HEK293T (cell line): ENCODE measurements around the gene C19orf85.

Experiments
- CTCF ChIA-PET: fragments of 350-600 bp; formaldehyde crosslinking; extraction: SDS; loops from one replicate; lab custom pipeline; 2021; ENCODE audit warnings: antibody characterized with exemption, inconsistent platforms; lab: Yijun Ruan, JAX
- POLR2A ChIA-PET: fragments of 350-600 bp; formaldehyde crosslinking; extraction: SDS; loops from one replicate; lab custom pipeline; 2020; ENCODE audit warnings: antibody characterized with exemption, inconsistent platforms; lab: Yijun Ruan, JAX
- DNase-seq: peaks from one replicate; pipeline ENCODE4 v3.0.0; 2012; ENCODE audit warnings: mixed read lengths; ENCODE audit errors: extremely low spot score
- ARNT ChIP-seq: fragments of 450-650 bp; IDR thresholded peaks from 2 replicates; pipeline ENCODE4 v1.6.1; 2017; ENCODE audit warnings: mild to moderate bottlenecking
- BHLHE40 ChIP-seq: fragments of 450-650 bp; IDR thresholded peaks from 2 replicates; pipeline ENCODE4 v1.6.1; 2016; ENCODE audit warnings: mild to moderate bottlenecking, moderate library complexity, borderline replicate concordance
- CTBP1 ChIP-seq: fragments of 450-650 bp; IDR thresholded peaks from 2 replicates; pipeline ENCODE4 v1.6.1; 2016; ENCODE audit warnings: borderline replicate concordance
- ELF4 ChIP-seq: fragments of 450-650 bp; IDR thresholded peaks from 2 replicates; pipeline ENCODE4 v1.6.1; 2017; ENCODE audit warnings: antibody characterized with exemption
- FOXA1 ChIP-seq: fragments of 450-650 bp; IDR thresholded peaks from 2 replicates; pipeline ENCODE4 v1.6.1; 2016; ENCODE audit warnings: mild to moderate bottlenecking
- FOXK2 ChIP-seq: fragments of 450-650 bp; IDR thresholded peaks from 2 replicates; pipeline ENCODE4 v1.6.1; 2016; ENCODE audit warnings: mild to moderate bottlenecking
- FOXM1 ChIP-seq: fragments of 450-650 bp; IDR thresholded peaks from 2 replicates; pipeline ENCODE4 v1.6.1; 2017; ENCODE audit warnings: mild to moderate bottlenecking, borderline replicate concordance
- HDGF ChIP-seq: fragments of 450-650 bp; IDR thresholded peaks from 2 replicates; pipeline ENCODE4 v1.6.1; 2017; ENCODE audit warnings: antibody characterized with exemption, borderline replicate concordance
- L3MBTL2 ChIP-seq: fragments of 450-650 bp; conservative IDR thresholded peaks from 2 replicates; pipeline ENCODE4 v1.6.1; 2016; ENCODE audit warnings: mild to moderate bottlenecking
- LEF1 ChIP-seq: fragments of 450-650 bp; IDR thresholded peaks from 2 replicates; pipeline ENCODE4 v1.6.1; 2017; ENCODE audit warnings: mild to moderate bottlenecking, borderline replicate concordance
- NFRKB ChIP-seq: fragments of 450-650 bp; IDR thresholded peaks from 2 replicates; pipeline ENCODE4 v1.6.1; 2016; ENCODE audit warnings: mild to moderate bottlenecking, moderate library complexity
- SP1 ChIP-seq: fragments of 450-650 bp; IDR thresholded peaks from 2 replicates; pipeline ENCODE4 v1.6.1; 2017
- SUZ12 ChIP-seq: fragments of 450-650 bp; IDR thresholded peaks from 2 replicates; pipeline ENCODE4 v1.6.1; 2016; ENCODE audit warnings: mild to moderate bottlenecking
- TARDBP ChIP-seq: fragments of 450-650 bp; IDR thresholded peaks from 2 replicates; pipeline ENCODE4 v1.6.1; 2016
- ZNF384 ChIP-seq: fragments of 450-650 bp; IDR thresholded peaks from 2 replicates; pipeline ENCODE4 v1.6.1; 2016
- TF ChIP-seq, protein P1 (sequence below): fragments of 450-650 bp; IDR thresholded peaks from 2 replicates; pipeline ENCODE4 v1.6.1; 2016

The C19orf85 gene

GRCh38 chr19:55476100-55476775 is 11.7 kb upstream of the C19orf85 start, which contains the start of gene ZNF628:
TSS of gene ZNF628 (plus strand) at chr19:55476617. CDS start at chr19:55479911, 3,294 bp downstream.
- ChIA-PET POLR2A (interaction anchor here (0.8 to 3.3 kb wide), 21 partner anchors 9 to 358 kb away, joined by 3 to 21 read pairs (median 5); partner anchors contain the start of genes FIZ1, ISOC2, NAT14 and PPP6R1), CTCF (interaction anchor here (0.6 to 2.8 kb wide), 4 partner anchors 8 to 225 kb away, joined by 4 to 23 read pairs (median 4); no protein-coding TSS in a partner anchor)
- TF ChIP-seq TARDBP = no peak
- no peak for TF ChIP-seq FOXK2
- TF ChIP-seq SP1 = no peak
- no peak for TF ChIP-seq LEF1
- peak; percentile 99 for TF ChIP-seq L3MBTL2
- no peak for TF ChIP-seq HDGF
- TF ChIP-seq ARNT = no peak
- TF ChIP-seq BHLHE40 = no peak
- peak; percentile 95 for DNase-seq

GRCh38 chr19:55474269-55475265 is 10.0 kb upstream of the C19orf85 start:
- no peak for TF ChIP-seq SUZ12
- TF ChIP-seq FOXA1 = no peak
- TF ChIP-seq ELF4 = no peak
- no peak for TF ChIP-seq L3MBTL2
- TF ChIP-seq NFRKB = no peak
- no peak for TF ChIP-seq ARNT
- TF ChIP-seq ZNF384 = no peak
- TF ChIP-seq, protein P1, sequence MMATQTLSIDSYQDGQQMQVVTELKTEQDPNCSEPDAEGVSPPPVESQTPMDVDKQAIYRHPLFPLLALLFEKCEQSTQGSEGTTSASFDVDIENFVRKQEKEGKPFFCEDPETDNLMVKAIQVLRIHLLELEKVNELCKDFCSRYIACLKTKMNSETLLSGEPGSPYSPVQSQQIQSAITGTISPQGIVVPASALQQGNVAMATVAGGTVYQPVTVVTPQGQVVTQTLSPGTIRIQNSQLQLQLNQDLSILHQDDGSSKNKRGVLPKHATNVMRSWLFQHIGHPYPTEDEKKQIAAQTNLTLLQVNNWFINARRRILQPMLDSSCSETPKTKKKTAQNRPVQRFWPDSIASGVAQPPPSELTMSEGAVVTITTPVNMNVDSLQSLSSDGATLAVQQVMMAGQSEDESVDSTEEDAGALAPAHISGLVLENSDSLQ = no peak
- no peak for TF ChIP-seq BHLHE40
- no peak for DNase-seq
- POLR2A ChIA-PET = interaction anchor here (1.4 to 3.3 kb wide), 3 partner anchors 13 to 180 kb away, joined by 3 to 11 read pairs (median 3); no protein-coding TSS in a partner anchor
- CTCF ChIA-PET = interaction anchor here (0.6 kb wide), 1 partner anchor 183 kb away, joined by 3 read pairs; no protein-coding TSS in a partner anchor

- CTCF ChIA-PET = no interaction called here
- no peak for DNase-seq
- TF ChIP-seq FOXA1 = no peak
- no peak for TF ChIP-seq SP1
- TF ChIP-seq NFRKB = no peak
- no peak for TF ChIP-seq ELF4
- TF ChIP-seq FOXK2 = no peak
- TF ChIP-seq SUZ12 = no peak
- TF ChIP-seq, protein P1 = no peak
- no peak for TF ChIP-seq TARDBP
- TF ChIP-seq BHLHE40 = no peak
- no peak for TF ChIP-seq L3MBTL2
- no peak for TF ChIP-seq CTBP1
- no peak for TF ChIP-seq ARNT
- no peak for TF ChIP-seq ZNF384
- TF ChIP-seq LEF1 = no peak
- no peak for TF ChIP-seq HDGF
- no peak for TF ChIP-seq FOXM1
- POLR2A ChIA-PET = interaction anchor here (1.4 to 1.5 kb wide), 2 partner anchors 14 to 181 kb away, joined by 3 read pairs; no protein-coding TSS in a partner anchor
These were observed 8.9 kb upstream of the C19orf85 start for GRCh38 chr19:55473225-55474012.

DNA sequence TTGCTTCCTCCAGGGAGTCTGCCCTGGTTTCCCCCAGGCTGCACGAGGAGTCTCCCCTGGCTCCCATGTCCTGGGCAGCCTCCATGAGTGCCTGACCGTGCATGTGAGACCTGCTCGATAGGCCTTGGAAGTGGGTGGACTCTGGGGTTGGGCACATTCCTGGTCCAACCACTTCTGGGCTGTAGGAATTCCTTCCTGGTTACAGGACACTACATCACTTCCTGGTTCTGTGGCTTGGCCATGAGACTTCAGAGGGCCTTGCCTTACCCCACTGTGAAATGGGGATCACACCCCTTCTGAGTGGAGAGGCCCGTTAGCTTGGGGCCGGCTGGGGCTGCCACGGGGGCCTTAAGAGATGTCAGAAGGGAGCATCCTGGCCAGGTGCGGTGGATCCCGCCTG is 7.9 kb upstream of the C19orf85 start:
- DNase-seq = no peak
- no peak for TF ChIP-seq L3MBTL2
- no peak for TF ChIP-seq SP1
- TF ChIP-seq TARDBP = no peak
- no peak for TF ChIP-seq FOXM1
- no peak for TF ChIP-seq HDGF
- no peak for TF ChIP-seq NFRKB
- TF ChIP-seq ELF4 = no peak
- TF ChIP-seq BHLHE40 = no peak
- TF ChIP-seq LEF1 = no peak
- TF ChIP-seq CTBP1 = no peak
- no peak for TF ChIP-seq SUZ12
- no peak for TF ChIP-seq FOXK2
- POLR2A ChIA-PET = no interaction called here
- CTCF ChIA-PET = no interaction called here

DNA sequence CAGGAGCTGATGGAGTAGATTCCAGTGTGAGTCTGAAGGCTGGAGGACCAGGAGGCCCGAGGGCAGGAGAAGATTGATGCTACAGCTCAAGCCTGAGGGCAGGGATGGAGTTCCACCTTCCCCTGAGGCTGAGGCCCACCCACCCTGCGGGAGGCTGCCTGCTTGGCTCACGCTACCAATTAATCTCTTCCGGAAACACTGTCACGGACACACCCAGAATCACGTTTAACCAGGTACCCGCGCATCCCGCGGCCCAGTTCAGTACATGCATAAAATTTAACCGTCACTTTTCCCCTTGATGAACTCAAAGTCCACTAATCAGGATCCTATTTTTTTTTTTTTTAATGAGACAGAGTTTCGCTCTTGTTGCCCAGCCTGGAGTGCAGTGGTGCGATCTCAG is 6.7 kb upstream of the C19orf85 start:
- POLR2A ChIA-PET = interaction anchor here (1.2 kb wide), 1 partner anchor 14 kb away, joined by 3 read pairs; the partner anchor contains the start of gene NAT14
- no peak for DNase-seq
- CTCF ChIA-PET = no interaction called here
- TF ChIP-seq LEF1 (no peak), HDGF (no peak), L3MBTL2 (no peak), TARDBP (no peak), SP1 (no peak), BHLHE40 (no peak), FOXM1 (no peak), SUZ12 (no peak), FOXA1 (no peak), ZNF384 (no peak)
- TF ChIP-seq, protein P1 = no peak
